Astrocyte (in vitro differentiated cells and primary cell): ENCODE measurements around the gene NEK6. TPM values are rescaled to one million over a fixed set of nuclear protein-coding genes. Genes with fewer than 3 reads are reported as not detected.
A peak's percentile ranks its signal among the peaks of the same experiment; 100 is the strongest.

Experiments
- DNase-seq: peaks from one replicate; pipeline ENCODE4 v3.0.0-alpha.2; 2010; ENCODE audit warnings: low read depth
- FAIRE-seq: peaks from 2 replicates; lab custom pipeline; 2011; peaks lifted over from hg19 to GRCh38; lab: Jason Lieb, UNC
- H2AFZ ChIP-seq: 2 replicates; pipeline ENCODE4 v1.6.0; 2012; ENCODE audit warnings: low read depth, low read length, inconsistent platforms
- H3K27ac ChIP-seq: 2 replicates; pipeline ENCODE4 v1.5.1; 2011; ENCODE audit warnings: low read depth, low read length, inconsistent platforms
- H3K27me3 ChIP-seq: 2 replicates; pipeline ENCODE4 v1.6.0; 2011; ENCODE audit warnings: low read length, inconsistent platforms; ENCODE audit not compliant: insufficient read depth
- H3K36me3 ChIP-seq: 2 replicates; pipeline ENCODE4 v1.5.1; 2011; ENCODE audit warnings: low read length, inconsistent platforms; ENCODE audit not compliant: insufficient read depth
- H3K4me1 ChIP-seq: 2 replicates; pipeline ENCODE4 v1.5.1; 2011; ENCODE audit warnings: low read length, inconsistent platforms; ENCODE audit not compliant: insufficient read depth
- H3K4me2 ChIP-seq: 2 replicates; pipeline ENCODE4 v1.6.0; 2012; ENCODE audit warnings: low read length, inconsistent platforms
- H3K4me3 ChIP-seq: 2 replicates; pipeline ENCODE4 v1.5.1; 2011; ENCODE audit warnings: low read depth, mild to moderate bottlenecking, low read length, inconsistent platforms; ENCODE audit not compliant: insufficient read depth
- H3K79me2 ChIP-seq: 2 replicates; pipeline ENCODE4 v1.6.0; 2012; ENCODE audit warnings: mild to moderate bottlenecking, low read length, inconsistent platforms; ENCODE audit not compliant: insufficient read depth
- H3K9ac ChIP-seq: 2 replicates; pipeline ENCODE4 v1.6.0; 2012; ENCODE audit warnings: mild to moderate bottlenecking, low read length, inconsistent platforms
- H3K9me3 ChIP-seq: 2 replicates; pipeline ENCODE4 v1.5.1; 2012; ENCODE audit warnings: low read depth, mild to moderate bottlenecking, low read length, inconsistent platforms; ENCODE audit not compliant: insufficient read depth
- H4K20me1 ChIP-seq: 2 replicates; pipeline ENCODE4 v1.6.0; 2012; ENCODE audit warnings: low read length, inconsistent platforms; ENCODE audit not compliant: insufficient read depth
- H3K27ac Mint-ChIP-seq: one replicate; pipeline ENCODE4 v1.8.0; 2021; ENCODE audit warnings: mild to moderate bottlenecking, mixed read lengths; ENCODE audit not compliant: unreplicated experiment
- H3K27me3 Mint-ChIP-seq: one replicate; pipeline ENCODE4 v1.8.0; 2021; ENCODE audit warnings: low read depth, mixed read lengths; ENCODE audit not compliant: unreplicated experiment
- H3K36me3 Mint-ChIP-seq: one replicate; pipeline ENCODE4 v1.8.0; 2021; ENCODE audit warnings: low read depth, mixed read lengths; ENCODE audit not compliant: unreplicated experiment
- H3K4me1 Mint-ChIP-seq: one replicate; pipeline ENCODE4 v1.8.0; 2021; ENCODE audit warnings: low read depth, mixed read lengths; ENCODE audit not compliant: unreplicated experiment
- H3K4me3 Mint-ChIP-seq: one replicate; pipeline ENCODE4 v1.8.0; 2021; ENCODE audit warnings: mild to moderate bottlenecking, moderate library complexity, mixed read lengths; ENCODE audit not compliant: unreplicated experiment
- H3K9me3 Mint-ChIP-seq: one replicate; pipeline ENCODE4 v1.8.0; 2021; ENCODE audit warnings: mild to moderate bottlenecking, mixed read lengths; ENCODE audit not compliant: unreplicated experiment
- EZH2 ChIP-seq: IDR thresholded peaks from 2 replicates; pipeline ENCODE4 v1.6.1; 2012; ENCODE audit warnings: mild to moderate bottlenecking, low read length, inconsistent platforms; ENCODE audit not compliant: insufficient read depth
- total RNA-seq: library from RNA; stranded (reverse); gene quantifications from 2 replicates; pipeline ENCODE4 v1.2.1, GENCODE V29; 2021
- TF ChIP-seq, protein P1 (sequence below): IDR thresholded peaks from 2 replicates; pipeline ENCODE4 v1.5.1; 2011; ENCODE audit warnings: low read depth, mild to moderate bottlenecking, inconsistent platforms, low read length, moderate library complexity; ENCODE audit not compliant: insufficient read depth

NEK6 gene
- total RNA-seq, 1 donor from 2014 or later: 76.8 TPM

GRCh38 chr9:124392254-124392870 lies 134.6 kb downstream of the NEK6 start:
- Mint-ChIP-seq H3K4me1 (peaks cover 61% of the 10 kb centered on the region), H3K27ac (peak overlapping the region; percentile 86), H3K27me3 (no peaks in the 10 kb centered on the region), H3K9me3 (no peaks in the 10 kb centered on the region), H3K4me3 (no peak overlapping the region), H3K36me3 (peaks cover 3% of the 10 kb centered on the region)
- TF ChIP-seq, protein P1, sequence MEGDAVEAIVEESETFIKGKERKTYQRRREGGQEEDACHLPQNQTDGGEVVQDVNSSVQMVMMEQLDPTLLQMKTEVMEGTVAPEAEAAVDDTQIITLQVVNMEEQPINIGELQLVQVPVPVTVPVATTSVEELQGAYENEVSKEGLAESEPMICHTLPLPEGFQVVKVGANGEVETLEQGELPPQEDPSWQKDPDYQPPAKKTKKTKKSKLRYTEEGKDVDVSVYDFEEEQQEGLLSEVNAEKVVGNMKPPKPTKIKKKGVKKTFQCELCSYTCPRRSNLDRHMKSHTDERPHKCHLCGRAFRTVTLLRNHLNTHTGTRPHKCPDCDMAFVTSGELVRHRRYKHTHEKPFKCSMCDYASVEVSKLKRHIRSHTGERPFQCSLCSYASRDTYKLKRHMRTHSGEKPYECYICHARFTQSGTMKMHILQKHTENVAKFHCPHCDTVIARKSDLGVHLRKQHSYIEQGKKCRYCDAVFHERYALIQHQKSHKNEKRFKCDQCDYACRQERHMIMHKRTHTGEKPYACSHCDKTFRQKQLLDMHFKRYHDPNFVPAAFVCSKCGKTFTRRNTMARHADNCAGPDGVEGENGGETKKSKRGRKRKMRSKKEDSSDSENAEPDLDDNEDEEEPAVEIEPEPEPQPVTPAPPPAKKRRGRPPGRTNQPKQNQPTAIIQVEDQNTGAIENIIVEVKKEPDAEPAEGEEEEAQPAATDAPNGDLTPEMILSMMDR: no peak
- no peak for TF ChIP-seq EZH2
- Histone ChIP-seq H3K4me3 (peak overlapping the region; percentile 4), H3K27me3 (no peaks in the 10 kb centered on the region), H3K27ac (peak overlapping the region; percentile 55), H2AFZ (no peak overlapping the region), H4K20me1 (peaks cover 96% of the 10 kb centered on the region), H3K36me3 (peaks cover 10% of the 10 kb centered on the region), H3K4me2 (peak overlapping the region; percentile 61), H3K9me3 (no peaks in the 10 kb centered on the region), H3K9ac (peak overlapping the region; percentile 43), H3K79me2 (peaks cover 89% of the 10 kb centered on the region), H3K4me1 (peaks cover 38% of the 10 kb centered on the region)
- FAIRE-seq (no peak), DNase-seq (peak; percentile 27)

DNA sequence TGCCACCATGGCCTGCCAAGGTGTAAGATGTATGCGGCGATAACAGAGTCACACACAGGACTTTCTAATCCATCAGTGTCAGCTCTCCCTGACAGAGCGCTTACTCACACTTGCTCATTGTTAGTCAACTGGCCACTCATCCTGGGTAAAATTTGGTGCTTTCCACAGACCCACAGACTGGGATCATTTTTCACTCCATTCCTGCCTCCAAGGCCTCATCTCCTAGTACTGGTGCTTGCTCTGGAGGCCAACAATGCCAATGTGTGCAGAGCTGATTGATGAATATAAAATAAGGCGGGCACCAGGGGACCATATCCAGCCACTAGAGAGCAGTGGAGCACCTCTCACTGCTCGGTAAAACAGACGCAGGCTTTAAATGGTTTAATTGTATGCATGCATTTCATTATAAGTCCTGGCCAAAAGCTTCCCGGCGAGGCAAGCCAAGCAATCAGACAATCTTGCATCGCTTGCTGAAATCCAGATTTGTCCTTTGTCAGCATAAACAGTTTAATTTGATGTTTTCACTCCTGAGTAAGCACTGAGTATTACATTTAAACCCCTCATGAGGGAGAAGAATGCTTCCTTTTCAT lies 135.2 kb downstream of the NEK6 start:
- Histone ChIP-seq H3K36me3 (peaks cover 10% of the 10 kb centered on the region), H3K27me3 (no peaks in the 10 kb centered on the region), H3K79me2 (peaks cover 89% of the 10 kb centered on the region), H3K9me3 (no peaks in the 10 kb centered on the region), H2AFZ (no peak overlapping the region), H3K4me1 (peaks cover 38% of the 10 kb centered on the region), H4K20me1 (peaks cover 96% of the 10 kb centered on the region), H3K27ac (peak overlapping the region; percentile 60), H3K4me2 (peak overlapping the region; percentile 61), H3K9ac (peak overlapping the region; percentile 43), H3K4me3 (no peak overlapping the region)
- peaks cover 58% of the 10 kb centered on the region for H3K4me1 Mint-ChIP-seq
- H3K4me3 Mint-ChIP-seq: no peak overlapping the region
- no peaks in the 10 kb centered on the region for H3K27me3 Mint-ChIP-seq
- DNase-seq (peak; percentile 95), FAIRE-seq (peak; percentile 32)
- no peaks in the 10 kb centered on the region for H3K9me3 Mint-ChIP-seq
- H3K36me3 Mint-ChIP-seq: peaks cover 3% of the 10 kb centered on the region
- H3K27ac Mint-ChIP-seq: peak overlapping the region; percentile 86
- TF ChIP-seq, protein P1: peak; percentile 58
- TF ChIP-seq EZH2: no peak

GRCh38 chr9:124394167-124394566 lies 136.4 kb downstream of the NEK6 start:
- H3K4me1 ChIP-seq: peaks cover 40% of the 10 kb centered on the region
- peaks cover 10% of the 10 kb centered on the region for H3K36me3 ChIP-seq
- H3K4me2 ChIP-seq: peak overlapping the region; percentile 61
- Mint-ChIP-seq H3K9me3 (no peaks in the 10 kb centered on the region), H3K27me3 (no peaks in the 10 kb centered on the region), H3K36me3 (peaks cover 1% of the 10 kb centered on the region), H3K4me1 (peaks cover 51% of the 10 kb centered on the region), H3K27ac (peak overlapping the region; percentile 5), H3K4me3 (no peak overlapping the region)
- peak overlapping the region; percentile 41 for H3K9ac ChIP-seq
- TF ChIP-seq EZH2: no peak
- peaks cover 96% of the 10 kb centered on the region for H4K20me1 ChIP-seq
- H3K27me3 ChIP-seq: no peaks in the 10 kb centered on the region
- H3K79me2 ChIP-seq: peaks cover 89% of the 10 kb centered on the region
- no peak overlapping the region for H2AFZ ChIP-seq
- no peak for DNase-seq
- no peaks in the 10 kb centered on the region for H3K9me3 ChIP-seq
- H3K4me3 ChIP-seq: no peak overlapping the region
- FAIRE-seq: no peak
- peak overlapping the region; percentile 60 for H3K27ac ChIP-seq
